HepG2 (cell line): ENCODE measurements around the gene DRC3.

ENCODE experiments used
- ARNTL ChIP-seq: sonication (generic); formaldehyde crosslinking; IDR thresholded peaks from 2 replicates; pipeline ENCODE4 v1.4.0; 2020; ENCODE audit warnings: mild to moderate bottlenecking, missing genetic modification reagents
- CBX1 ChIP-seq: IDR thresholded peaks from one replicate; pipeline ENCODE4 v1.6.1; 2016; ENCODE audit warnings: antibody characterized with exemption, low read depth
- CTCF ChIP-seq: sonication (generic); formaldehyde crosslinking; IDR thresholded peaks from 2 replicates; pipeline ENCODE4 v1.5.0; 2020; ENCODE audit warnings: mild to moderate bottlenecking, missing genetic modification reagents, moderate library complexity
- EZH2 ChIP-seq: conservative IDR thresholded peaks from 2 replicates; pipeline ENCODE4 v1.6.1; 2012; ENCODE audit warnings: mild to moderate bottlenecking, low read depth, low read length, moderate library complexity
- FOXP1 ChIP-seq, 2 experiments: fragments of 450-650 bp in 1 of 2; IDR thresholded peaks; 2 replicates each; pipeline ENCODE4 v1.6.1; 2017 to 2018; ENCODE audit warnings: antibody characterized with exemption in 1 of 2
- GABPA ChIP-seq, 2 experiments: IDR thresholded peaks; 2 replicates each; pipeline ENCODE4 v1.6.1; 2011 to 2016; ENCODE audit warnings: low read depth in 2 of 2, low read length in 1 of 2, missing biosample characterization in 1 of 2, missing genetic modification characterization in 1 of 2
- GLI4 ChIP-seq: sonication (generic); formaldehyde crosslinking; IDR thresholded peaks from 2 replicates; pipeline ENCODE4 v1.5.1; 2020; ENCODE audit warnings: missing genetic modification reagents, mild to moderate bottlenecking, moderate library complexity, borderline replicate concordance
- JUN ChIP-seq: sonication (generic); formaldehyde crosslinking; IDR thresholded peaks from 2 replicates; pipeline ENCODE4 v1.4.0; 2020; ENCODE audit warnings: mild to moderate bottlenecking, missing genetic modification reagents
- KLF9 ChIP-seq: IDR thresholded peaks from 2 replicates; pipeline ENCODE4 v1.6.1; 2016; ENCODE audit warnings: low read depth
- MNT ChIP-seq: fragments of 450-650 bp; IDR thresholded peaks from 2 replicates; pipeline ENCODE4 v1.6.1; 2016
- POLR2A ChIP-seq, 2 experiments: IDR thresholded peaks; 2 replicates each; pipeline ENCODE4 v1.6.1; 2011; ENCODE audit warnings: low read depth in 2 of 2, low read length in 2 of 2, mild to moderate bottlenecking in 1 of 2, moderate library complexity in 1 of 2; ENCODE audit not compliant: insufficient read depth in 1 of 2
- TOE1 ChIP-seq: sonication (generic); formaldehyde crosslinking; IDR thresholded peaks from 2 replicates; pipeline ENCODE4 v1.4.0; 2020; ENCODE audit warnings: mild to moderate bottlenecking, missing genetic modification reagents
- ZNF597 ChIP-seq: sonication (generic); formaldehyde crosslinking; IDR thresholded peaks from 2 replicates; pipeline ENCODE4 v1.5.0; 2020; ENCODE audit warnings: missing genetic modification reagents

GRCh38 chr17:18059283-18059682 lies 86.6 kb downstream of the DRC3 start:
- no peak for TF ChIP-seq CBX1
- no peak for TF ChIP-seq JUN
- TF ChIP-seq MNT: no peak
- TF ChIP-seq CTCF (CRISPR knock-in tag): no peak
- no peak for TF ChIP-seq TOE1
- no peak for TF ChIP-seq ZNF597
- TF ChIP-seq EZH2: no peak
- no peak for TF ChIP-seq KLF9 (CRISPR knock-in tag)
- no peak for TF ChIP-seq GABPA (IDR thresholded peaks at IDR 0.05; ENCODE audit: low read depth, low read length)
- TF ChIP-seq GABPA (CRISPR knock-in tag; IDR thresholded peaks at IDR 0.05; ENCODE audit: low read depth): no peak
- no peak for TF ChIP-seq POLR2A (IDR thresholded peaks at IDR 0.05; ENCODE audit: insufficient read depth in 1 of 2, low read depth in 2 of 2, low read length in 2 of 2)
- no peak for TF ChIP-seq GLI4 (CRISPR knock-in tag)
- TF ChIP-seq FOXP1 (IDR thresholded peaks at IDR 0.05): no peak
- TF ChIP-seq FOXP1 (CRISPR knock-in tag; IDR thresholded peaks at IDR 0.05): no peak
- no peak for TF ChIP-seq ARNTL (CRISPR knock-in tag)
